Thoracic aorta (tissue), 2 donors: ENCODE data around the gene FOXD4L4. TPM values are rescaled to one million over a fixed set of nuclear protein-coding genes. Genes with fewer than 3 reads are reported as not detected.
"Not testable (repeated sequence)": the region's sequence is repeated elsewhere in the genome, so short reads cannot be mapped to it uniquely, and the experiment has no call there.

Experiments
- ATAC-seq: fragments of 150-250 bp; one replicate; pipeline ENCODE4 v1.8.0; 2017; ENCODE audit warnings: low read depth; ENCODE audit not compliant: insufficient number of reproducible peaks, low FRiP score
- DNase-seq: peaks from one replicate; pipeline ENCODE4 v3.0.0-alpha.2; 2020; ENCODE audit warnings: low spot score
- H3K27ac ChIP-seq, 2 donors: fragments of 200-600 bp; sonication (generic); 1 replicate in 1 of 2; 2 replicates in 1 of 2; pipeline ENCODE4 v1.5.1; 2016; ENCODE audit warnings: mild to moderate bottlenecking in 2 of 2, moderate library complexity in 2 of 2
- H3K27me3 ChIP-seq: fragments of 200-600 bp; sonication (generic); replicated peaks from 2 replicates; pipeline ENCODE4 v1.6.0; 2016; ENCODE audit warnings: mild to moderate bottlenecking; ENCODE audit not compliant: insufficient read depth
- H3K36me3 ChIP-seq: fragments of 200-600 bp; sonication (generic); one replicate; pipeline ENCODE4 v1.5.1; 2016
- H3K4me1 ChIP-seq, 2 donors: fragments of 200-600 bp; sonication (generic); 1 replicate in 1 of 2; 2 replicates in 1 of 2; pipeline versions ENCODE4 v1.5.1 to v1.6.0; 2016; ENCODE audit warnings: low read depth in 2 of 2, mild to moderate bottlenecking in 1 of 2; ENCODE audit not compliant: control insufficient read depth in 1 of 2
- H3K4me3 ChIP-seq: fragments of 200-600 bp; sonication (generic); 2 replicates; pipeline ENCODE4 v1.5.1; 2016; ENCODE audit warnings: mild to moderate bottlenecking
- H3K9me3 ChIP-seq: fragments of 200-600 bp; sonication (generic); 2 replicates; pipeline ENCODE4 v1.5.1; 2016
- total RNA-seq, 2 donors: library from RNA; depleted of rRNA; stranded (reverse); fragments of >200 nt; gene quantifications; one replicate each; pipeline versions ENCODE4 v1.1.0 to v1.2.3, GENCODE V29; 2016

Gene FOXD4L4
- not detected for total RNA-seq

- DNase-seq, H3K27me3 ChIP-seq, H3K27ac ChIP-seq, H3K36me3 ChIP-seq, H3K4me1 ChIP-seq, ATAC-seq, H3K4me3 ChIP-seq, H3K9me3 ChIP-seq: not testable (repeated sequence)
These were observed at the start of gene FOXD4L4 for GRCh38 chr9:65737096-65737564. TSS of gene FOXD4L4 (plus strand) at chr9:65737146. CDS start at chr9:65737146, 0 bp downstream.

GRCh38 chr9:65703550-65703949 is 33.4 kb upstream of the FOXD4L4 start:
- not testable (repeated sequence) for DNase-seq, H3K9me3 ChIP-seq, ATAC-seq, H3K4me3 ChIP-seq, H3K36me3 ChIP-seq, H3K4me1 ChIP-seq, H3K27me3 ChIP-seq, H3K27ac ChIP-seq

GRCh38 chr9:65714445-65714844 is 22.5 kb upstream of the FOXD4L4 start:
- not testable (repeated sequence) for H3K27me3 ChIP-seq, ATAC-seq, H3K9me3 ChIP-seq, H3K4me1 ChIP-seq, DNase-seq, H3K4me3 ChIP-seq, H3K36me3 ChIP-seq, H3K27ac ChIP-seq

GRCh38 chr9:65738133-65738532 is 1.2 kb downstream of the FOXD4L4 start:
- not testable (repeated sequence) for H3K4me3 ChIP-seq, ATAC-seq

More at GRCh38 chr9:65738133-65738532, 1.2 kb downstream of the FOXD4L4 start:
- H3K9me3 ChIP-seq, H3K4me1 ChIP-seq, DNase-seq, H3K36me3 ChIP-seq, H3K27ac ChIP-seq, H3K27me3 ChIP-seq: not testable (repeated sequence)

Other genes with a start within 250 kb of the FOXD4L4 start
- gene ZNG1E, start 61.2 kb upstream of the FOXD4L4 start, total RNA-seq, result 10 to 100 TPM; 34.8 to 55.0 TPM